Ectodermal cell (in vitro differentiated cells): ENCODE data around the gene OLIG2.

Source experiments
- H3K27ac ChIP-seq: 2 replicates; pipeline ENCODE4 v1.7.0; 2013; ENCODE audit warnings: mild to moderate bottlenecking, low read depth, low read length; ENCODE audit not compliant: insufficient read depth, poor library complexity, severe bottlenecking
- H3K27me3 ChIP-seq: 2 replicates; pipeline ENCODE4 v1.7.0; 2013; ENCODE audit warnings: mild to moderate bottlenecking, low read length; ENCODE audit not compliant: insufficient read depth, control insufficient read depth, poor library complexity, severe bottlenecking
- H3K36me3 ChIP-seq: one replicate; pipeline ENCODE4 v1.7.0; 2013; ENCODE audit warnings: low read length; ENCODE audit not compliant: control insufficient read depth, insufficient read depth
- H3K4me1 ChIP-seq: one replicate; pipeline ENCODE4 v1.7.0; 2013; ENCODE audit warnings: low read length; ENCODE audit not compliant: control insufficient read depth, insufficient read depth
- H3K4me3 ChIP-seq: 2 replicates; pipeline ENCODE4 v1.7.0; 2013; ENCODE audit warnings: low read depth, low read length, control low read depth; ENCODE audit not compliant: insufficient read depth
- H3K9me3 ChIP-seq: 2 replicates; pipeline ENCODE4 v1.7.0; 2013; ENCODE audit warnings: mild to moderate bottlenecking, low read length, moderate library complexity; ENCODE audit not compliant: control insufficient read depth
- WGBS, 2 experiments: methylation state at CpG; one replicate each; pipeline ENCODE4 v1.1.7; 2013; ENCODE audit warnings: missing lambda C conversion rate in 2 of 2; 5-methylcytosine and 5-hydroxymethylcytosine counted together

Gene OLIG2

DNA sequence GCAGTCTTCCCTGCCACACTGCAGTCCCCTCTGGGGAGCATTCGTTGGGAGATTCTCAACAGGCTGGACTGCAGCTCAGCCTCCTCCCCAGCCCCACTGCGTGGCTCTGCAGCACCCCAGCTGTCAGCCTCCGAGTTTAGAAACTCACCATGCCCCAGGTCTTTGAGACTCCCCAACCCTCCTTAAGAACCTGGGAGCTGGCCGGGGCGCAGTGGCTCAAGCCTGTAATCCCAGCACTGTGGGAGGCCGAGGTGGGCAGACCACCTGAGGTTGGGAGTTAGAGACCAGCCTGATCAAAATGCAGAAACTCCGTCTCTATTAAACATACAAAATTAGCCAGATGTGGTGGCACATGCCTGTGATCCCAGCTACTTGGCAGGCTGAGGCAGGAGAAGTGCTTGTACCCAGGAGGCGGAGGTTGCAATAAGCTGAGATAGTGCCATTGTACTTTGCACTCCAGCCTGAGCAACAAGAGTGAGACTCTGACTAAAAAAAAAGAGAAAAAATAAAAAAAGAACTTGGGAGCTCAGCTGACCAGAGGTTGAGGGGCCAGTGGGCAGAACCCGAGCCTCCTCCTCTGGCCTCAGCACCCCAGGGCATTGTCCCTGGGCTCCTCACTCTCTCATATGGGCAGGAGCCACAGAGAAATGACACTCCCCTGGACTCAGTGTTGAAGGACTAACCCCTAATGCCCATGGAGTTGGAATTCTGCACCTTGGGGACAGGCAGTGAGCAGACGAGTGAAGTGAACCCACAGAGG, 5.6 kb downstream of the OLIG2 start:
- no peak overlapping the region for H3K27ac ChIP-seq
- H3K4me1 ChIP-seq, result no peaks in the 10 kb centered on the region
- H3K36me3 ChIP-seq, result no peaks in the 10 kb centered on the region
- H3K9me3 ChIP-seq, result no peaks in the 10 kb centered on the region
- H3K27me3 ChIP-seq, result peaks cover 97% of the 10 kb centered on the region
- H3K4me3 ChIP-seq, result no peak overlapping the region
- WGBS, 2 experiments, result 24 to 26% methylated on average over 10 of the region's 10 CpGs

DNA sequence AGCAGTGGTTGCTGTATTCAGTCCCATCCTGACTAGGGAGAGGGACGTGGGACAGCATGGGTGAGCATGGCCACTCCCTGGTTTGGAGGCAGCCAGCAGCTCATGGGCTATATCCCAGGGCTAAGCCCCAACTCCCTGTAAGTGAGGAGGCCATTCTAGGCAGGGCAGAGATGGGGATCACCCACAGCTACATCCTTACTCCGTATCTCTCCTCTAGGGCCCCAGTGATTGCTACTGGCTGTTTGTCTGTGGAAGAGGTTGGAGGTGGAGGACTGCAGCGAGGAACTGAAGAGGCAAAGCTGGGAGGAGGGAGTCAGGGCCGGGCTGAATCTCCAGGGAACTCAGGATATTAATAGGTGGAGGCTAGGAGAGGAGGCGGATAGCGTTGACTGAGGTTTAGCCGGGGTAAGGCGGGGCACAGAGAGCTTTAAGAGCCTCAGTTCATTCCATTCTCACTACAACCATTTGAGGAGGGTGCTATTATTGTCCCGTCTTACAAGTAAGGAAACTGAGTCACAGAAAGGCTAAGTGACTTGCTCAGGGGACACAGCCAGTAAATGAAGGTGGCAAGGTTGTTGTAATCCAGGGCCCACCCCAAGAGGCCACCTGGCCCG, 6.8 kb downstream of the OLIG2 start:
- peaks cover 96% of the 10 kb centered on the region for H3K27me3 ChIP-seq
- no peak overlapping the region for H3K27ac ChIP-seq
- no peaks in the 10 kb centered on the region for H3K9me3 ChIP-seq
- no peaks in the 10 kb centered on the region for H3K36me3 ChIP-seq
- 34 to 36% methylated on average over 9 to 10 of the region's 10 CpGs for WGBS, 2 experiments
- no peak overlapping the region for H3K4me3 ChIP-seq
- H3K4me1 ChIP-seq, result no peaks in the 10 kb centered on the region

DNA sequence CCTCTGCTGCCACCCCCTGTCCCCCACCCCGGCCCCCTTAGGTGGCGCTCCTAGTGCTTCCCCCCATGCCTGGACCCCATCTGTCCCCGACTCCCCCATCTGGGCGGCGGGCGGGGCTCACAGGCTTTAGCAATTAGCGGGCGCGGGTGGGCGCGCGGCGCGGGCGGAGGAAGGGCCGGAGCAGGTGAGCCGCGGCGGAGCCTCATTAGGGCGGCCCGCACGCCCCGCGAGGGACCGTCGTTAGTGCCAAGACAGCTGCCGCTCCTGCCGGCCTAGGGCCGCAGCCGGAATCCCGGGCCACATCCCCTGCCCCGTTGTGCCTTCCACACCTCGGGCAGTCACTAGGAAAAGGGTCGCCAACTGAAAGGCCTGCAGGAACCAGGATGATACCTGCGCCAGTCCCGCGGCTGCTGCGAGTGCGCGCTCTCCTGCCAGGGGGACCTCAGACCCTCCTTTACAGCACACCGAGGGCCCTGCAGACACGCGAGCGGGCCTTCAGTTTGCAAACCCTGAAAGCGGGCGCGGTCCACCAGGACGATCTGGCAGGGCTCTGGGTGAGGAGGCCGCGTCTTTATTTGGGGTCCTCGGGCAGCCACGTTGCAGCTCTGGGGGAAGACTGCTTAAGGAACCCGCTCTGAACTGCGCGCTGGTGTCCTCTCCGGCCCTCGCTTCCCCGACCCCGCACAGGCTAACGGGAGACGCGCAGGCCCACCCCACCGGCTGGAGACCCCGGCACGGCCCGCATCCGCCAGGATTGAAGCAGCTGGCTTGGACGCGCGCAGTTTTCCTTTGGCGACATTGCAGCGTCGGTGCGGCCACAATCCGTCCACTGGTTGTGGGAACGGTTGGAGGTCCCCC, 7.6 kb downstream of the OLIG2 start:
- 10 to 14% methylated on average over 75 to 76 of the region's 76 CpGs for WGBS, 2 experiments
- H3K36me3 ChIP-seq, result no peaks in the 10 kb centered on the region
- H3K27ac ChIP-seq, result no peak overlapping the region
- no peaks in the 10 kb centered on the region for H3K4me1 ChIP-seq
- H3K27me3 ChIP-seq, result peaks cover 93% of the 10 kb centered on the region
- no peaks in the 10 kb centered on the region for H3K9me3 ChIP-seq
- H3K4me3 ChIP-seq, result peak overlapping the region; percentile 5

DNA sequence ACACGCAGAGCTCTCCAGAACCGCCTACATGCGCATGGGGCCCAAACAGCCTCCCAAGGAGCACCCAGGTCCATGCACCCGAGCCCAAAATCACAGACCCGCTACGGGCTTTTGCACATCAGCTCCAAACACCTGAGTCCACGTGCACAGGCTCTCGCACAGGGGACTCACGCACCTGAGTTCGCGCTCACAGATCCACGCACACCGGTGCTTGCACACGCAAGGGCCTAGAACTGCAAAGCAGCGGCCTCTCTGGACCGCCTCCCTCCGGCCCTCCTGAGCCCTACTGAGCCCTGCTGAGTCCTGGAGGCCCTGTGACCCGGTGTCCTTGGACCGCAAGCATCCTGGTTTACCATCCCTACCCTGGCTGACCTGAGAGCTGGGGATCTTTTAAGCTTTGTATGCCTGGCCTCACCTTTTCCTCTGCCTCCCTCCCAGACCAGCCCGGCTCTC, 8.3 kb downstream of the OLIG2 start:
- Histone ChIP-seq H3K36me3 (no peaks in the 10 kb centered on the region), H3K27ac (no peak overlapping the region), H3K4me3 (no peak overlapping the region), H3K27me3 (peaks cover 87% of the 10 kb centered on the region), H3K9me3 (no peaks in the 10 kb centered on the region), H3K4me1 (no peaks in the 10 kb centered on the region)
- 57 to 61% methylated on average over 20 of the region's 20 CpGs for WGBS, 2 experiments

DNA sequence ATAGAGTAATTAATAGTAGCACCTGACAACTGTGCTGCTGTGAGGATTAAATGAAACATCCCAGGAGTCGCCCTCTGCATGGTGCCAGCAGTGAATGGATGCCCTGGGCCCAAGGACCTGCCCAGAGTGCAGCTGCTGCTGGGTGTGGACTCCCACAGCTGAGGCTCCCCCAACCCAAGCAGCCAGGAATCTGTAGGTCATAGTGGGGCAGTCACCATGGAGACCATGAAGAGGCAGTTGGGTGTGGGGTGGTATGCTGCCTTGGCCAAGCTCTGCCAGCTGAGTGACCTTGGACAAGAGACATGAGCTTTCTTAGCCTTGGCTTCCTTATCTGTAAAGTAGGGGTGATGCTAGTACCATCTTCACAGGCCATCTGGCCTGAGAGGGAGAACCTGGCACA, 9.4 kb downstream of the OLIG2 start:
- Histone ChIP-seq H3K27me3 (peaks cover 75% of the 10 kb centered on the region), H3K9me3 (no peaks in the 10 kb centered on the region), H3K27ac (no peak overlapping the region), H3K4me3 (no peak overlapping the region), H3K36me3 (no peaks in the 10 kb centered on the region), H3K4me1 (no peaks in the 10 kb centered on the region)
- WGBS, 2 experiments, result 66 to 68% methylated on average over 1 of the region's 1 CpG

DNA sequence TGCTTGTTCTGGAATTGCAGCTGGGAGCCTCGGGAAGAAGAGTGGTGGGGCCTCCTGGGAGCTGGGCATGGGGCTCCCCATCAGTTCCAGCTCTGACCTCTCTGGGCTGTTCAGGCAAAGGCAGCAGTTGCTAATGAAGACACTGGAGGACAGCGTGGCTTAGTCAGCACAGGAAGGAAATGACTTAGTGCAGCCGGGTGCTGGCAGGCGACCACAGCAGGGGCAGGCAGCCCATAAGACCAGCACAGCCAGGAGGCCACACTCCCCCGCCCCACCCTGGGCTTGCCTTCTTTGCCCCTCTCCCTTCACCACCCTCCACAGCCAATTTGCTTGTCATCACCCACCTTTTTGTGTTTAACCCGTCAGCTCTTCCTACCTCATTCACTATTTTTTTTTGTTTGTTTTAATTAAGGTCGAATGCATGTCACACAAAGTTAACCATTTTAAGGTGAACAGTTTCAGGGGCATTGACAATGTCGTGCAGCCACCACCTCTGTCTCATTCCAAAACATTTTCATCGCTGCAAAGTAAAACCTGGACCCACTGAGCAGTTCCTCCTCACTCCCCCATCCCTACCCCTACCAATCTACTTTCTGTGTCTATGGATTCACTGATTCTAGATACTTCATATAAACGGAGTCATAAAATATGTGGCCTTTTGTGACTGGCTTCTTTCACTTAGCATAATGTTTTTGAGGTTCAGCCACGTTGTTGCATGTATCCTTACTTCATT, 10.9 kb downstream of the OLIG2 start:
- H3K4me1 ChIP-seq, result no peaks in the 10 kb centered on the region
- H3K27me3 ChIP-seq, result peaks cover 66% of the 10 kb centered on the region
- no peak overlapping the region for H3K4me3 ChIP-seq
- no peaks in the 10 kb centered on the region for H3K36me3 ChIP-seq
- WGBS, 2 experiments, result 41 to 43% methylated on average over 11 of the region's 11 CpGs
- no peaks in the 10 kb centered on the region for H3K9me3 ChIP-seq
- no peak overlapping the region for H3K27ac ChIP-seq

DNA sequence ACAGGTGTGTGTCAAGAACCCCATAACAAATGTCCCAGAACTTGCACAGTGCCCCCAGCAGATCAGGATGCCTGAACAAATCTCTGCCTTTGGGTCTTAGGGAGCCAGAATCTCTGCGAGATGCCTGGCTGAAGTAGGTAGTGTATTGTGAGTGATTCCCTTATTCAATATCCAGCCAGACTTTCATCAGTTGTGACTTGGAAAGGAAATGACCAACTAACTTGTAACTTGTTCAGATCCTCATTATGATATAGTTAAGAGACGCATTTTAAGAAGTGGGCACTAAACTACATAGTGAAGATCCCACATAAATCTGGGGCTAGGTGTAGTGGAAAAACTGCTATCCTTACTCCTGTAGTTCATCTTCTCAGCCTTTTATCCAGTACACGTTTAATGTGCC, 11.8 kb downstream of the OLIG2 start:
- Histone ChIP-seq H3K36me3 (no peaks in the 10 kb centered on the region), H3K27me3 (peaks cover 64% of the 10 kb centered on the region), H3K9me3 (no peaks in the 10 kb centered on the region), H3K4me1 (no peaks in the 10 kb centered on the region), H3K27ac (no peak overlapping the region), H3K4me3 (no peak overlapping the region)
- WGBS, 2 experiments, result 82 to 88% methylated on average over 3 of the region's 3 CpGs

DNA sequence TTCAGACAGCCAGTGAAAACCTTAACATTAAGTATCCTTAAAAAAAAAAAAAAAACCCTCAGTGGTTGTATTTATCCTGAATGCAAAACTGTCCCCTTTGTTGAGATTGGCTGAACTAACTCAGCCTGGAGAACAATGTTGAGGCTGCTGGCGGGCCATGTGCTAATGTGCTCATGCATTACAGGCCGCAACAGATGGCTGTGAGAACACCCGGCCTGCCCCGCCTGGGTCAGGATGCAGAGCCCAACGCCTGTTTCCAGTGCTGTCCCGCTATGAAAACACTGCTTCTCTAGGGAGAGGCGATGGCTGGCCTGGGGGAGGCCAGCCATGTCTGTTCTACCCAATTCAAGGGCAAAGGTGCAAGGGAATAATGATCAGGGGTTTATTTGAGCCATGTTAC, 13.8 kb downstream of the OLIG2 start:
- no peak overlapping the region for H3K4me3 ChIP-seq
- peaks cover 54% of the 10 kb centered on the region for H3K27me3 ChIP-seq
- H3K4me1 ChIP-seq, result no peaks in the 10 kb centered on the region
- WGBS, 2 experiments, result 49 to 63% methylated on average over 7 of the region's 7 CpGs
- no peak overlapping the region for H3K27ac ChIP-seq
- no peaks in the 10 kb centered on the region for H3K9me3 ChIP-seq
- no peaks in the 10 kb centered on the region for H3K36me3 ChIP-seq

DNA sequence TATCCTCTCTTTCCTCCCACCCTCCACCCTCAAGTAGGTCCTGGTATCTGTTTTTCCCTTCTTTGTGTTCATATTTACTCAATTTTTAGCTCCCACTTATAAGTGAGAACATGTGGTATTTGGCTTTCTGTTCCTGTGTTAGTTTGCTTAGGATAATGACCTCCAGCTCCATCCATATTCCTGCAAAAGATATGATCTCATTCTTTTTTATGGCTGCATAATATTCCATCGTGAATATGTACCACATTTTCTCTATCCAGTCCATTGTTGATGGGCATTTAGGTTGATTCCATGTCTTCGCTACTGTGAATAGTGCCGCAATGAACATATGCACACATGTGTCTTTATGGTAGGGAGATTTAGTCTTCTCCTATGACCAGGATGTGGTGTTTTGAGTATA, 14.5 kb downstream of the OLIG2 start:
- Histone ChIP-seq H3K9me3 (no peaks in the 10 kb centered on the region), H3K27ac (no peak overlapping the region), H3K4me3 (no peak overlapping the region), H3K4me1 (no peaks in the 10 kb centered on the region), H3K36me3 (no peaks in the 10 kb centered on the region), H3K27me3 (peaks cover 47% of the 10 kb centered on the region)
- 93 to 98% methylated on average over 3 of the region's 3 CpGs for WGBS, 2 experiments
